GM21717 (cell line): ENCODE data around the gene TNP2.

Experiments used
- ATAC-seq: cut with Tn5 transposase; IDR thresholded peaks from one replicate; pipeline ENCODE4 v1.9.1; 2021; ENCODE audit warnings: mild to moderate bottlenecking, moderate library complexity; ENCODE audit not compliant: unreplicated experiment

Gene TNP2

DNA sequence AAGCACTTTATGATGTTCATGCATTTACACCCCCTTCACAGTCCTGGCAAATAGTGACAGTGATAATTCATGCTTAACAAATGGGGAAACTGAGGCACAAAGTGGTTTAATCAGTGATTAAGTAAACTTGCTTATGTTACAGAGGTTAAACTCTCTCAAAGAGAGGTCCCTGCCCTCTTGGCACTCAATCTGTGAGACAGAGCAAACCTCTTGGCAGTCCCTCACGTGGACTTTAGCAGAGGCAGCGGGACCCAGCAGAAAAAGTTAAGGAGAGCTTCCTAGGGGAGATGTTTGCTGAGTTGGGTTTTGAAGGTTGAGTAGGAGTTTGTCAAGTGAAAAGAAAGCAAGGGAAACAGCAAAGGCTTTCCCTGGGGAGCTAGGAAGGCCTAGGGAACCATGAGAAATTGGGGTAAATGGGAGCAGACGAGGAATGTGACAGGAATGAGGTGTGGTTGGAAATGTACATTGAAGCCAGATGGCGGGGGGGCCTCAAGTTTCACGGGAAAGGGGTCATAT, 23.8 kb downstream of the TNP2 start:
- ATAC-seq, result no peak

DNA sequence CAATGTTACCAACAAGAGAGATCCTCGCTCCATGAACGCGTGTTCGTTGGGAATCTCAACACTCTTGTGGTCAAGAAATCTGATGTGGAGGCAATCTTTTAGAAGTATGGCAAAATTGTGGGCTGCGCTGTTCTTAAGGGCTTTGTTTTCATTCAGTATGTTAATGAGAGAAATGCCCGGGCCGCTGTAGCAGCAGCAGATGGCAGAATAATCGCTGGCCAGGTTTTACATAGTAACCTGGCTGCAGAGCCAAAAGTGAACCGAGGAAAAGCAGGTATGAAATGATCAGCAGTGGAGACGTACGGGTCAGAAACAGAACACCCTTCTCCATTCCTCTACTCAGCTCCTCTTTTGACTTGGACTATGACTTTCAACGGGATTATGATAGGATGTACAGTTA, 26.5 kb downstream of the TNP2 start:
- ATAC-seq, result no peak

DNA sequence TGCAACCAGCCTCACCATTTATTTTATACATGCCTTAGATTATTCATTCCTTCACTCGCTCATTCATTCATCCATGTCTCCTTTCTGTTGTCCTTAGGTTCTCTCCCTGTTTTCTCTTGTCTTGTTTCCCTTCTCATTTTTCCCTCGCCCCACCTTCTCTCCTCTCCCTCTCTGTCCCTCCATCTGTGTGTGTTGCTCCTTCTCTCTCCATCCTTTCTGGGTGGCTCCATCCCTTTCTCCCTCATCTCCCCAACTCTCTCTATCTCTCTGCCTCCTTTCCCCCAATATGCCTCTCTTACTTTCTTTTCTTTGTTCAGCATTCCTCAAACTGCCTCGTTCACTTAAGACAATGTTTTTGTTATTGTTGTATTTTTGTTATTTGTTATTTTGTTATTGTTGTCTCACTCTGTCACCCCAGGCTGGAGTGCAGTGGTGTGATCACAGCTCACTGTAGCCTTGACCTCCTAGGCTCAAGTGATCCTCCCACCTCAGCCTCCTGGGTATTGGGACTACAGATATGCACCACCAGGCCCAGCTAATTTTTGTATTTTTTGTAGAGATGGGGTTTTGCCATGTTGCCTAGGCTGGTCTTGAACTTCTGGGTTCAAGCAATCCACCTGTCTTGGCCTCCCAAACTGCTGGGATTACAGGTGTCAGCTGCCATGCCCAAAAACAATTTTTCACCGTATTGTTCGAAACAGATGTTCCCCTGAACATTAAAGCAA, 27.5 kb downstream of the TNP2 start:
- no peak for ATAC-seq

DNA sequence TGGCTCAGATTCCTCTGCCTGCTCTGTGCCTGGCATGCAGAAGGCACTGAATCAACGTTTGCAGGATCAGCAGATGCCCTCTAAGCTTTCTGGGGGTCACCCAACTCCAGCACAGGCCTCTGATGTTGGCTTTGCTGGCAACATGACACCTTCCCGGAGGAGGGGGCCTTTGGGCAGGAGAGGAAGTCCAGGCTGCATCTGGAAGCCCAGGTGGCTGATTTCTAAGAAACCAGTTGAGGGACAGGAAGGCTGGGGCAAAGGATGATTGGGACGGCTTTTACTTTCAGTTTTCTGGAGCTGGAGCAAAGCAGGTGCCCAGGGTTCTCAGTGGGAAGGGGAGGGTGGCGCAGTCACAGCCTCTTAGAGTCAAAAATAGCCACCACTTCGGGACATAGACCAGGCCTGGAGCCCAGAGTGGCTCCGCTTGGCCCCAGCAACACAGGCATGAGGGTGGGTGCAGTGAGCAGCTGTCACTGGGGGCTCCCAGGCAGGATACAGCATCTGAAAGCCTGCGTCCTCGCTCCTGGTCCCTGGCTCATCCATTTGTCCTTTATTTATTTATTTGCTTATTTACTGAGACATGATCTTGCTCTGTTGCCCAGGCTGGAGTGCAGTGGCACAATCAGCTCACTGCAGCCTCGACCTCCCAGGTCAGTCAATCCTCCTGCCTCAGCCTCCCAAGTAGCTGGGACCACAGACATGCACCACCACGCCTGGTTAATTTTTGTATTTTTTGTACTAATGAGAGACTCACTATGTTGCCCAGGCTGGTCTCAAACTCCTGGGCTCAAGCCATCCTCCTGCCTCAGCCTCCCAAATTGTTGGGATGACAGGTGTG, 28.3 kb downstream of the TNP2 start:
- no peak for ATAC-seq

DNA sequence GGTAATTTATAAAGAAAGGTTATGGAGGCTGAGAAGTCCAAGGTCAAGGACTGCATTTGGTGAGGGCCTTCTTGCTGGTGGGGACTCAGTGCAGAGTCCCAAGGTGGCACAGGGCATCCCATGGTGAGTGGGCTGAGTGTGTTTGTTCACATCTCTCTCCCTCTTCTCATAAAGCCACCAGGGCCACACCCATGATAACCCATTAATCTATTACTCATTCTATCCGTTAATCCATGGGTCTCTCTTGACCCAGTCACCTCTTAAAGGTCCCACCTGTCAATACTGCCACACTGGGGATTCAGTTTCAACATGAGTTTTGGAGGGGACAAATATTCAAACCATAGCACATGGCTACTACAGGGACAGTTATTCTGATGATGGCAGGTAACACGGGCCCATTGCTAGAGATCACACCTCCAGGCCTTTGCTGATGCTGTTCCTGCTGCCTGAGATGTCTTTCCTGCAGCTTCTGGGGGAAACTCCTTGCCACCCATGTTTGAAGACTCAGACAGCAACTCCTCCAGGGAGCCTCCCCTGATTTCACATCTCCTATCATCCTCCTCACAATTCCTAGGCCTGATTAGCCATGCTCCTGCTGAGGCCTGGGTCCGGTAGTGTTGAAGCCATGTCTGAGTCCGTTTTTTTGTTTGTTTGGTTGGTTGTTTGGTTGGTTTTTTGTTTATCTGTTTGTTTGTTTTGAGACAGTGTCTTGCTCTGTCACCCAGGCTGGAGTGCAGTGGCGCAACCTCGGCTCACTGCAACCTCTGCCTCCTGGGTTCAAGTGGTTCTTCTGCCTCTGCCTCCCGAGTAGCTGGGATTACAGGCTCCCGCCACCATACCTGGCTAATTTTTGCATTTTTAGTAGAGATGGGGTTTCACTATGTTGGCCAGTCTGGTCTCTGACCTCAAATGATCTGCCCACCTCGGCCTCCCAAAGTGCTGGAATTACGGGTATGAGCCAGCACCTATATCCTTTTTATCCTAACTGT, 29.2 kb downstream of the TNP2 start:
- no peak for ATAC-seq

DNA sequence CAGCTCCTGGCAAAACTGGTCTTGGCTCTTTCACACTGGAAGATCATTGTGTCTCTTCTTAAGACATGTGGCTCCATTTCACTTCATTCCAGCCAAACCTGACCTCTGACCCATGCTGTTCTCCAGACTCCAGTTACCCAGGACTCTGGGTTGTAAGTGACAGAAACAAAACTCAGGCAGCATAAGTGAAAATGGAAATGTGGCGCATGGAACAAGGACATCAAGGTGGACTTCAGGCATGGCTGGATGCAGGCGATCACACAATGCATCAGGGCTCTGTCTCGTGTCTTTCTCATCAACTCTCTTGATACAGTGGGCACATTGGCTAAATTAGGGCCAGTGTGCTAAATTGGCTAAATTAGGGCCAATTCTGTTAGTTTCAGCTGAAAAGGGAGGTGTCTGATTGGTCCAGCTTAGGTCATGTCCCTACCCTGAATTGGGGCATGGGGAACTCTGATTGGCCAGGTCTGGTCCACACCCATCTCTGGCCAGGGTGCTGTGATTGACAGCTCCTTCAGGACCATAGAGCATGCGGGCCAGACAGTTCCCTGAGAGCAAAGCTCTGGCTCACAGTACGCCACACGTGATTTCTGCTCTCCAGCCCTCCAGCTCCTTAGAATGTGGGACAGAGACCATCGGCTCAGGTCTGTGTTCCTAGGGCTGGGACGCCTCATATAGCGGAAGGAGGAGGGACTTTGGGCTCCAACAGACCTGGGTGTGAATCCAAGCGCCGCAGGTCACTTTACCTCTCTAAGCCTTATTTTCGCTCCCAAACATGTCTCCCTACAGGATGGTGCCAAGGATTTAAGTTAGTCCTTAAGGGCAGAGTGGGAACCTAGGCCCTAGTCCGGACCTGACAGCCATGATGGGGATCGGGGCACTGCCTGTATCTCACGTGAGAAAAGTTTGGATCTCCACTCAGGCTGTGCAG, 30.6 kb downstream of the TNP2 start:
- ATAC-seq, result no peak

DNA sequence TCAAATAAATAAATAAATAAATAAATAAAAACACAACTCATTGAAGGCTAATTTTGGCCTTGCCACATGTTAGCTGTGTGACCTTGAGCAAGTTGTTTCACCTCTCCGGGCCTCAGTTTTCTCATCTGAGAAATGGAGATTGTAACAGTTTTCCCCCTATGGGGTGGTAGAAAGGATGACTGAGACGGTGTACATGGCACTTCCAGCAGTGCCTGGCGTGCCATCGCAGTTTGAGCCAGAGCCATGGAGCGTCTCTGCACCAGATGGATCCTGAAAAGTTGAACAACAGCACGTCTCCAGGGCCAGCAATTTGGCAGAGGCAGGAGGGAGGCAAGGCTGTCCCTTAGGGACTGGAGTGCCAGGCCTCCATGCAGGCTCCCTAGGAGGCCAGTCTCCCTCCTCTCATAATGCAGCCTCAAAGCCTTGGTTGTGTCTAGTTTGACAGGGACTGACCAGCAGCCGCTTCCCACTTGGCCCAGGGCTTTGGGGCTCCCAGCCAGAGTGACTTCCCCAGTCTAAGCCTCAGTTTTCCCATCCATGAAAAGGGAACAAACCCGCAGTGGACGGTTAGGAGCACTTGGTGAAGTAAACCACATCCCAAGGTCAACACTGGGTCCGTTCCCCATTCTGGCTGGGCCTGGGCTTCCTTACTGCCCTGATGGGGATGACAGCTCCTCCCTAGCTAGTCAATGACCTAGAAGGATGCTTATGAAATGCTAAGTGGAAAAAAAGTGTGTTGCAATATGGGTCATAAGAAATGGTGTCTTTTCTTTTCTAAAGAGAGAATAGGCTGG, 32.5 kb downstream of the TNP2 start:
- ATAC-seq, result no peak

DNA sequence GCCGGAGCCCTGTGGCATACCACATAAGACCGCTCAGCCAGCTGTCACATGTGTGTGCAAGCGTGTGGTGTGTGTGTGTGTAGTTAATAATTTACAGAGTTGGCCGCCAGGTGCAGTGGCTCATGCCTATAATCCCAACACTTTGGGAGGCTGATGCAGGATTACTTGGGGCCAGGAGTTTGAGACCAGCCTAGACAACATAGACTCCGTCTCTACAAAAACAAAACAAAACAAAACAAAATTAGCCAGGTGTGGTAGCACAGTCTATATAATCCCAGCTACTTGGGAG, 33.5 kb downstream of the TNP2 start:
- ATAC-seq, result no peak

DNA sequence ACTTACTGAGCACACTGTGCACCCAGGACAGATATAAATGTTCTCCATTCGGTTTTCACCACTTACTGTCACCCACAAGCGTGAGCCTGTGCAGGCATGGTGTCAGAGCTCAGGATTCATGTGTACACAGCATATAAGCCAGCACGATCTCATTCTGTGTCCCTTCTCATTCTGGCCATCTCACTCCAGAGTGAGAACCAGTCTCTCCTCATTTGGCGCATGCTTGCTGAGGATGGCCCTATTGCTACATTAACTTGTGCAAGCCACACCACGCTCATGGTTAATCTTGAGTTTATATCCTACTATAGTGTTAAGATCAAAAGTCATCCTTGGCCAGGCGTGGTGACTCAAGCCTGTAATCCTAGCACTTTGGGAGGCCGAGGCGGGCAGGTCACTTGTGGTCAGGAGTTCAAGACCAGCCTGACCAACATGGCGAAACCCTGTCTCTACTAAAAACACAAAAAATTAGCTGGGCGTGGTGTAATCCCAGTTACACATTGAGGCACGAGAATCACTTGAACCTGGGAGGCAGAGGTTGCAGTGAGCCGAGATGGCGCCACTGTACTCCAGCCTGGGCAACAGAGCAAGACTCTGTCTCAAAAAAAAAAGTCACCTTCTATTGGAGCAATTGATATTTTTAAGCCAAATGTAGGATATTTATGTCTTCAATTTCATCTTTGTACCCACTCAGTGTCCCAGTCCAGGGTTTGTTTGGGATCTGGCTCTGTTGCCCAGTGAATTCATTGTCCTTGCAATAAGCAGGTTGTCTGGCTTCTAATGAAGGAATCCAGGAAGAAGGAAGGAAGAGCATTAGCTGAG, 34.0 kb downstream of the TNP2 start:
- ATAC-seq, result no peak

DNA sequence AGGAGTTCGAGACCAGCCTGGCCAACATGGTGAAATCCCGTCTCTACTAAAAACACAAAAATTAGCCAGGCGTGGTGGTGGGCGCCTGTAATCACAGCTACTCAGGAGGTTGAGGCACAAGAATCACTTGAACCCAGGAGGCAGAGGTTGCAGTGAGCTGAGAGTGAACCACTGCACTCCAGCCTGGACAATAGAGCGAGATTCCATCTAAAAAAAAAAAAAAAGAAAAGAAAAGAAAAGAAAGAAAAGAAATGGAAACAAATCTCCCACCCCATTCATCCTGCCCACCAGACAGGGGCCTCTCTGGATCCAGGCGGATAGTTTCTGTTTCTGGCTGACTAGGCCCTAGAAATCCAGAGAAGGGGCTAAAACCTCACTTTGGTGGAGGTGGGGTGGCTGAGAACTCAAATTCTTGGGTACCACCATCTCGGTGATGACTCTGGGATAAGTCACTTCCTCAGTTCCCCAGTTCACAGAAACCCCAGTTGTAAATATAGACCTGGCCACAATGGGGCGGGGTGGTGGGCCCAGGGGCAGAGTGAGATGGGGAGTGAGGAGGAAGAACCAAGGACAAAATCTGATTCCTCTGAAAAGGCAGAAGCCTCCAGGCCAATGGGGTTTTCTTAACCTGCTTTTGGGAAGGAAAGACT, 35.3 kb downstream of the TNP2 start:
- ATAC-seq, result no peak

DNA sequence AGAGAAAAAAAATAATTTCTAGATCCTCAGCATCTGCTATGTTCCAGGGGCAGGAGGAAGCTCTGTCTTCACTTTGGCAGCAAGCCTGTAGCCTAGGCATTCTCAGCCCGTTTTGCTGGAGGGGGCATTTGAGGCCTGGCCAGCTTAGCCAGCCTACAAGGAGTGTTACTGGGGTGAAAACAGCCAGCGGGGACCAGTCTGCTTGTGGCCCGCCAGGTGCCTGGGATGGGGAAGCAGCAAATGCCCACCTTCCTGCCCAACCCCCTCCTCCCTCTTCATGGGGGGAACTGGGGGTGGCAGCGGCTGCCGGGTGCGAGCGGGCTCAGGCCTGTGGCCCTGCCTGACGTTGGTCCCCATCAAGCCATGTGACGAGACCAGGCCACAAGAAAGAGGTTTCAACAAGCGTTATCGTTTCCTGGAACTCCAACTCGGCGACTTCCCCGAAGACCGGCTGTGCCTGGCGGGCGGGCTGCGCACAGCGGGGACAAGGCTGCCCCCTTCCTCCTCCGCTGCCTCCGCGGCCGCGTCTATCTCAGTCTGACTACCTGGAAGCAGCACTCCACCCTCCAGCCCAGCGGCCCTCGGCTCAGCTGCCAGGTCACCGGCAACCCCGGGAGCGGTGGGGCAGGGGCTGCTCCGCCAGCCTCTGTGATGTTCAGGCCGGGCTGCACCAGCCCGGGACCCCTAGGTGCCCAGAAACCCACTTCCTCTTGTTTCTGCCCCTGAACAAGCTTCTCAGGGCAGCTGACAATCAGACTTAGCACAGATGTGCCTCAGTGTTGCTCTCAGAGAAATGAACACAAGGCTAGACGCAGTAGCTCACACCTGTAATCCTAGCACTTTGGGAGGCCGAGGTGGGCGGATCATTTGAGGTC, 36.0 kb downstream of the TNP2 start:
- ATAC-seq, result no peak

DNA sequence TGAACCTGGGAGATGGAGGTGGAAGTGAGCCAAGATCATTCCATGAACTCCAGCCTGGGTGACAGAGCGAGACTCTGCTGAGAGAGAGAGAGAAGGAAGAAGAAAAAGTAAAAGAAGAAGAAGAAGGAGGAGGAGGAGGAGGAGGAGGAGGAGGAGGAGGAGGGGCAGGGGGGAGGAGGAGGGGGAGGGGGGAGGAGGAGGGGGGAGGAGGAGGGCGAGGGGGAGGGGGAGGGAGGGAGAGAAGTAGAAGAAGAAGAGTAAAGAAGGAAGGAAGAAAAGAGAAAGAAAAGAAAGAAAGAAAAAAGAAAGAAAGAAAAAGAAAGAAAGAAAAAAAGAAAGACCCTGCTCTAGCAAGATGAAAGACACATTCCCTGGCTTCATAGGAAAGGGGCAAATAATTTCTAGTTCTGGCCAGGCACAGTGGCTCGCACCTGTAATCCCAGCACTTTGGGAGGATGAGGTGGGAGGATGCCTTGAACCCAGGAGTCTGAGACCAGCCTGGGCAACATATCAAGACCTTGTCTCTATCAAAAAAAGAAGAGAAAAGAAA, 36.7 kb downstream of the TNP2 start:
- no peak for ATAC-seq

DNA sequence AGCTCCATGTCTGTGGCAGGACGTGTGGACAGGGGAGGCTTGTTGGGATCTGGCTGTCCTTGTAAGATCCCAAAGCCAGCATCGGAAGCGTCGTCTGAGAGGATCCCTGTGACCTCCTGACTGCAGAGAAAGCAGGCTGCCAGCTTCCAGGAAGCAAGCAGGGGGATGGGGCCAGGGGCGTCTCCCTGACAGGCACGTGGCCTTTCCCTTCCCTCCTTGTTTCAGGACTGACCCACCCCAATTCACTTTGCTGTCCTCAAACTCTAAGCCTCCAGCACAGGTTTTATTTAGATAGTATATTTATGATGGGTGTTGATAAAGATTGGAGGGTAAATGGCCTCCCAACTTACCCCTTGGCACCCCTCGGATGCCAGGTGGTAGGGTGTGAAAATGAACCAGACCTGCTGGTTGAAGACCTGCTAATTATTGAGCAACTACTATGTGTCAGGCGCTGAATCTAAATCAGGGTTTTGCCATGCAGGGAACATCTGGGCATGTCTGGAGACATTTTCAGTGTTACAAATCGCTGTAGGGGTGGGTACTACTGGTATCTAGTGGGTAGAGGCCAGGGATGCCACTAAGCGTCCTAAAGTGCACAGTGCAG, 37.7 kb downstream of the TNP2 start:
- ATAC-seq, result no peak

DNA sequence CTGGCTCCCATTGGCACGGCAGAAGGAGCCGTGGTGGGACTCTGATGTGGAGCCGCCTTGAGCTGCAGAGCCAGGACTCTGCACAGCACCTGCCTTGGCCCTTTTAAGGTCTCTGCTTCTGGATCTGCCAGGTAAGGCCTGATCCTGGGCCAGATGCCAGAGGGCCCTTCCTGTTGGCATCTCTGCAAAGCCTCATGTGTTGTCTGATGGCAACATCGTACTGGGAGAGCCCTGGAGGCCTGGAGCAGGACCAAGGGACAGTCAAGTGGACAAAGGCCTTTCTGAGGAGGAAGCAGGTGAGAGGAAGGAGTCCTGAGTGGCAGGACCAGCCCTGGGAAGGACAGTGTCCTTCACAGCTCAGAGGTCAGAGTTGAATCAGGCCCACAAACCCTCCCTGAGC, 39.2 kb downstream of the TNP2 start:
- no peak for ATAC-seq

DNA sequence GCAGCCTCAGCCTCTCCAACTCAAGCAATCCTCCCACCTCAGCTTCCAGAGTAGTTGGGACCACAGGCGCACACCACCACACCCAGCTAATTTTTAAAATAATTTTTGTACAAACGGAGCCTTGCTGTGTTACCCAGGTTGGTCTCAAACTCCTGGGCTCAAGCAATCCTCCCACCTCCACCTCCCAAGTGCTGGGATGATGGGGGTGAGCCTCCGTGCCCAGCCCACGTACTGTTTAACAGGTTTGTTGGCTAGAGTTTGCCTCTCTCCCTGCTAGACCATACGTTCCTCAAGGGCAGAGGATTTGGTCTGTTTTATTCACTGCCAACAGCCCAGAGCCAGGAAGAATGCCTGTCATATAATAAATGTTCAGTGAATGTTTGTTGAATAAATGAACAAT, 39.7 kb downstream of the TNP2 start:
- ATAC-seq, result no peak
